Sigmoid colon (tissue), 4 donors: ENCODE data around the gene CLIC5.

Experiments
- CTCF ChIP-seq, 4 experiments: fragments of 450-650 bp in 3 of 4; fragments of 200-600 bp in 1 of 4; IDR thresholded peaks; one replicate each; pipeline ENCODE4 v1.5.1; 2016 to 2019; ENCODE audit warnings: antibody characterized with exemption in 4 of 4, mild to moderate bottlenecking in 3 of 4, moderate library complexity in 2 of 4
- EP300 ChIP-seq, 4 donors: sonication (generic); formaldehyde crosslinking; IDR thresholded peaks; one replicate each; pipeline ENCODE4 v1.6.1; 2017; ENCODE audit warnings: antibody characterized with exemption in 4 of 4
- POLR2AphosphoS5 ChIP-seq, 4 donors: sonication (generic); formaldehyde crosslinking; IDR thresholded peaks; one replicate each; pipeline ENCODE4 v1.6.1; 2017; ENCODE audit warnings: antibody characterized with exemption in 4 of 4

- TF ChIP-seq CTCF (IDR thresholded peaks at IDR 0.05) (peak; percentile 41 to 44 (median 44)), EP300 (IDR thresholded peaks at IDR 0.05) (no peak), POLR2AphosphoS5 (IDR thresholded peaks at IDR 0.05) (no peak)
These were observed 92.8 kb downstream of the CLIC5 start for GRCh38 chr6:45922728-45923351.
